ENCODE measurements around the gene KRT39. TPM values are rescaled to one million over a fixed set of nuclear protein-coding genes. Genes with fewer than 3 reads are reported as not detected.

The KRT39 gene
- polyA plus RNA-seq, 1 donor (not counting 4 experiments of a cell fraction or from before 2014, with no cell fraction given) = not detected

GRCh38 chr17:40963838-40964237, 2.9 kb downstream of the KRT39 start:
- H3K4me1 ChIP-seq (ENCODE audit: control insufficient read depth, extremely low read depth, insufficient read depth, low read length) = peaks cover 8% of the 10 kb centered on the region
- no peaks in the 10 kb centered on the region for H3K36me3 ChIP-seq (ENCODE audit: control insufficient read depth in 2 of 2, extremely low read depth in 1 of 2, insufficient read depth in 2 of 2, low read length in 2 of 2)
- H3K79me2 ChIP-seq (ENCODE audit: control insufficient read depth, insufficient read depth, low read length) = no peaks in the 10 kb centered on the region
- H3K4me3 ChIP-seq (ENCODE audit: control insufficient read depth in 2 of 3, extremely low read depth in 1 of 3, insufficient read depth in 2 of 3, low read depth in 1 of 3, low read length in 3 of 3) = no peak overlapping the region
- H4K20me1 ChIP-seq (ENCODE audit: control insufficient read depth, extremely low read depth, insufficient read depth, low read length) = no peaks in the 10 kb centered on the region
- no peak for TF ChIP-seq EZH2 (IDR thresholded peaks at IDR 0.05; ENCODE audit: low read length)
- TF ChIP-seq, protein P1, sequence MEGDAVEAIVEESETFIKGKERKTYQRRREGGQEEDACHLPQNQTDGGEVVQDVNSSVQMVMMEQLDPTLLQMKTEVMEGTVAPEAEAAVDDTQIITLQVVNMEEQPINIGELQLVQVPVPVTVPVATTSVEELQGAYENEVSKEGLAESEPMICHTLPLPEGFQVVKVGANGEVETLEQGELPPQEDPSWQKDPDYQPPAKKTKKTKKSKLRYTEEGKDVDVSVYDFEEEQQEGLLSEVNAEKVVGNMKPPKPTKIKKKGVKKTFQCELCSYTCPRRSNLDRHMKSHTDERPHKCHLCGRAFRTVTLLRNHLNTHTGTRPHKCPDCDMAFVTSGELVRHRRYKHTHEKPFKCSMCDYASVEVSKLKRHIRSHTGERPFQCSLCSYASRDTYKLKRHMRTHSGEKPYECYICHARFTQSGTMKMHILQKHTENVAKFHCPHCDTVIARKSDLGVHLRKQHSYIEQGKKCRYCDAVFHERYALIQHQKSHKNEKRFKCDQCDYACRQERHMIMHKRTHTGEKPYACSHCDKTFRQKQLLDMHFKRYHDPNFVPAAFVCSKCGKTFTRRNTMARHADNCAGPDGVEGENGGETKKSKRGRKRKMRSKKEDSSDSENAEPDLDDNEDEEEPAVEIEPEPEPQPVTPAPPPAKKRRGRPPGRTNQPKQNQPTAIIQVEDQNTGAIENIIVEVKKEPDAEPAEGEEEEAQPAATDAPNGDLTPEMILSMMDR (optimal IDR thresholded peaks at IDR 0.05 in 1 of 3, IDR thresholded peaks at IDR 0.05 in 1 of 3, conservative IDR thresholded peaks at IDR 0.05 in 1 of 3; ENCODE audit: extremely low read depth in 1 of 3, insufficient read depth in 2 of 3, low read length in 3 of 3) = peak; percentile 50 to 69 (median 65)
- no peak for DNase-seq (ENCODE audit: low read depth, low spot score)
- H3K4me2 ChIP-seq (ENCODE audit: control insufficient read depth, extremely low read depth, insufficient read depth, low read depth, low read length) = peak overlapping the region; percentile 57
- no peaks in the 10 kb centered on the region for H3K9me1 ChIP-seq (ENCODE audit: control insufficient read depth, extremely low read depth, insufficient read depth, low read length)
- H3K9me3 ChIP-seq (ENCODE audit: control insufficient read depth, low read depth, low read length) = no peaks in the 10 kb centered on the region
- dilution Hi-C loops (cut with MboI; ENCODE audit: extremely low pct_ligation_motif_present, low sequenced_read_pairs) = no loop called here
- H2AFZ ChIP-seq (ENCODE audit: control insufficient read depth, low read length) = peak overlapping the region; percentile 45
- H3K9ac ChIP-seq (ENCODE audit: control insufficient read depth, extremely low read depth, insufficient read depth, low read length) = no peak overlapping the region
- peak overlapping the region; percentile 27 for H3K27ac ChIP-seq (ENCODE audit: control insufficient read depth, insufficient read depth, low read length)
- peak; percentile 82 for FAIRE-seq
- no peaks in the 10 kb centered on the region for H3K27me3 ChIP-seq (ENCODE audit: control insufficient read depth, extremely low read depth, insufficient read depth, low read length)

DNA sequence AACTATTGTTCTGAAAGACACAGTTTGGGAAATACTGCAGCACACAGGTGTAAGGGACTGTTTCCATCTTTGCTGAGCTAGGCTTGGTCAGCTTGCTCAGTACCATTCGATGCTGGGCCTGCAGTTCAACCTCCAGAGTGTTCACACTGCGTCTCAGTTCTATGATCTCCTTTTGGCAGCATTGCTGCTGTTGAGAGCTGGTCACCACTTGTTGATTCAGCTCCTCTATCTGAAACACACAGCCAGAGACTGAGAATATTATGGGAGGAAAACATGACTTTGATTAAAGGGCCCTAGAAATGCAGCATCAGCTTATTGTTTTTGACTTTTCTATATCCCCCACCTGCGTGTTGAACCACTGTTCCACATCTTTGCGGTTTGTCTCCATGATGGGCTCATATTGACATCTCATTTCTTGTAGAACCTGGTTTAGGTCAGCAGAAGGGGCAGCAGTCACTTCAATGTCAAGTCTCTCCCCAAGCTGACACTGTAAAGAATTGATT, 4.6 kb downstream of the KRT39 start:
- FAIRE-seq (no peak), DNase-seq (ENCODE audit: low read depth, low spot score) (no peak)
- TF ChIP-seq, protein P1 (optimal IDR thresholded peaks at IDR 0.05 in 1 of 3, IDR thresholded peaks at IDR 0.05 in 1 of 3, conservative IDR thresholded peaks at IDR 0.05 in 1 of 3; ENCODE audit: extremely low read depth in 1 of 3, insufficient read depth in 2 of 3, low read length in 3 of 3) = no peak
- no peak for TF ChIP-seq EZH2 (IDR thresholded peaks at IDR 0.05; ENCODE audit: low read length)
- Histone ChIP-seq H3K27me3 (ENCODE audit: control insufficient read depth, extremely low read depth, insufficient read depth, low read length) (no peaks in the 10 kb centered on the region), H3K9ac (ENCODE audit: control insufficient read depth, extremely low read depth, insufficient read depth, low read length) (no peak overlapping the region), H3K9me1 (ENCODE audit: control insufficient read depth, extremely low read depth, insufficient read depth, low read length) (no peaks in the 10 kb centered on the region), H4K20me1 (ENCODE audit: control insufficient read depth, extremely low read depth, insufficient read depth, low read length) (no peaks in the 10 kb centered on the region), H3K79me2 (ENCODE audit: control insufficient read depth, insufficient read depth, low read length) (no peaks in the 10 kb centered on the region), H3K27ac (ENCODE audit: control insufficient read depth, insufficient read depth, low read length) (no peak overlapping the region), H3K4me1 (ENCODE audit: control insufficient read depth, extremely low read depth, insufficient read depth, low read length) (peaks cover 25% of the 10 kb centered on the region), H3K4me3 (ENCODE audit: control insufficient read depth in 2 of 3, extremely low read depth in 1 of 3, insufficient read depth in 2 of 3, low read depth in 1 of 3, low read length in 3 of 3) (no peak overlapping the region), H3K4me2 (ENCODE audit: control insufficient read depth, extremely low read depth, insufficient read depth, low read depth, low read length) (no peak overlapping the region), H3K36me3 (ENCODE audit: control insufficient read depth in 2 of 2, extremely low read depth in 1 of 2, insufficient read depth in 2 of 2, low read length in 2 of 2) (no peaks in the 10 kb centered on the region), H2AFZ (ENCODE audit: control insufficient read depth, low read length) (no peak overlapping the region), H3K9me3 (ENCODE audit: control insufficient read depth, low read depth, low read length) (no peaks in the 10 kb centered on the region)
- dilution Hi-C loops (cut with MboI; ENCODE audit: extremely low pct_ligation_motif_present, low sequenced_read_pairs) = no loop called here
